ENCODE measurements around the gene PRDM12. TPM values are rescaled to one million over a fixed set of nuclear protein-coding genes. Genes with fewer than 3 reads are reported as not detected.

PRDM12 gene
- total and polyA plus RNA-seq, 2 donors (not counting 1 experiment from before 2014, with no cell fraction given), result not detected

- Histone ChIP-seq H3K9ac (ENCODE audit: low read length) (no peak overlapping the region), H3K79me2 (ENCODE audit: control insufficient read depth, insufficient read depth, low read length) (no peaks in the 10 kb centered on the region), H3K27me3 (replicated peaks in 1 of 4; ENCODE audit: control extremely low read depth in 1 of 4, control insufficient read depth in 3 of 4, insufficient read depth in 4 of 4, low read length in 3 of 4) (no peaks in the 10 kb centered on the region), H3K27ac (ENCODE audit: low read length in 2 of 2) (no peak overlapping the region), H3K9me3 (ENCODE audit: control extremely low read depth in 1 of 3, control insufficient read depth in 2 of 3, insufficient read depth in 1 of 3, low read length in 2 of 3) (no peaks in the 10 kb centered on the region), H2AFZ (ENCODE audit: insufficient read depth, low read depth, low read length, poor library complexity, severe bottlenecking) (no peak overlapping the region), H3K4me3 (ENCODE audit: control extremely low read depth in 1 of 5, extremely low read depth in 1 of 5, insufficient read depth in 1 of 5, low read depth in 2 of 5, low read length in 4 of 5) (no peak overlapping the region), H4K20me1 (ENCODE audit: control insufficient read depth, insufficient read depth, low read length, poor library complexity, severe bottlenecking) (no peaks in the 10 kb centered on the region), H3K4me2 (replicated peaks; ENCODE audit: low read depth, low read length, poor library complexity, severe bottlenecking) (no peak overlapping the region), H3K36me3 (replicated peaks in 1 of 2; ENCODE audit: control extremely low read depth in 1 of 2, control insufficient read depth in 1 of 2, extremely low read depth in 1 of 2, insufficient read depth in 2 of 2, low read length in 1 of 2) (peaks cover 2 to 78% of the 10 kb centered on the region in 2 experiments), H3K4me1 (ENCODE audit: control insufficient read depth in 2 of 2, insufficient read depth in 2 of 2, low read length in 2 of 2) (no peaks in the 10 kb centered on the region)
- TF ChIP-seq CTCF (IDR thresholded peaks at IDR 0.05), result no peak
- no peak for TF ChIP-seq EZH2 (IDR thresholded peaks at IDR 0.05; ENCODE audit: borderline replicate concordance, insufficient read depth, low read depth, low read length, poor library complexity, severe bottlenecking)
- no peak overlapping the region for H3K27ac Mint-ChIP-seq
- ATAC-seq (ENCODE audit: low read depth) (no peak), DNase-seq (no peak)
- intact Hi-C loops (cut with micrococcal nuclease), result no loop called here
- 96% methylated on average over 12 of the region's 23 CpGs for WGBS (ENCODE audit: insufficient coverage)
- H3K27me3 Mint-ChIP-seq, result no peaks in the 10 kb centered on the region
- ChIA-PET CTCF (no interaction called here), POLR2A (interaction anchor here (0.6 kb wide), 1 partner anchor 89 kb away, joined by 5 read pairs; no protein-coding TSS in a partner anchor)
- no peaks in the 10 kb centered on the region for H3K4me1 Mint-ChIP-seq
- no peak overlapping the region for H3K4me3 Mint-ChIP-seq
- no peaks in the 10 kb centered on the region for H3K9me3 Mint-ChIP-seq (ENCODE audit: insufficient read depth)
These were observed 36.2 kb upstream of the PRDM12 start for GRCh38 chr9:130627896-130628792.

- DNase-seq (no peak), ATAC-seq (ENCODE audit: low read depth) (no peak)
- H3K27me3 Mint-ChIP-seq, result no peaks in the 10 kb centered on the region
- ChIA-PET CTCF (no interaction called here), POLR2A (no interaction called here)
- Histone ChIP-seq H4K20me1 (ENCODE audit: control insufficient read depth, insufficient read depth, low read length, poor library complexity, severe bottlenecking) (no peaks in the 10 kb centered on the region), H3K9me3 (ENCODE audit: control extremely low read depth in 1 of 3, control insufficient read depth in 2 of 3, insufficient read depth in 1 of 3, low read length in 2 of 3) (no peaks in the 10 kb centered on the region), H3K36me3 (replicated peaks in 1 of 2; ENCODE audit: control extremely low read depth in 1 of 2, control insufficient read depth in 1 of 2, extremely low read depth in 1 of 2, insufficient read depth in 2 of 2, low read length in 1 of 2) (peaks cover 2 to 77% of the 10 kb centered on the region in 2 experiments), H2AFZ (ENCODE audit: insufficient read depth, low read depth, low read length, poor library complexity, severe bottlenecking) (no peak overlapping the region), H3K27me3 (replicated peaks in 1 of 4; ENCODE audit: control extremely low read depth in 1 of 4, control insufficient read depth in 3 of 4, insufficient read depth in 4 of 4, low read length in 3 of 4) (no peaks in the 10 kb centered on the region), H3K9ac (ENCODE audit: low read length) (no peak overlapping the region), H3K4me3 (ENCODE audit: control extremely low read depth in 1 of 5, extremely low read depth in 1 of 5, insufficient read depth in 1 of 5, low read depth in 2 of 5, low read length in 4 of 5) (no peak overlapping the region), H3K79me2 (ENCODE audit: control insufficient read depth, insufficient read depth, low read length) (no peaks in the 10 kb centered on the region), H3K4me1 (ENCODE audit: control insufficient read depth in 2 of 2, insufficient read depth in 2 of 2, low read length in 2 of 2) (no peaks in the 10 kb centered on the region), H3K27ac (ENCODE audit: low read length in 2 of 2) (no peak overlapping the region), H3K4me2 (replicated peaks; ENCODE audit: low read depth, low read length, poor library complexity, severe bottlenecking) (no peak overlapping the region)
- intact Hi-C loops (cut with micrococcal nuclease), result no loop called here
- H3K4me3 Mint-ChIP-seq, result no peak overlapping the region
- H3K4me1 Mint-ChIP-seq, result no peaks in the 10 kb centered on the region
- H3K9me3 Mint-ChIP-seq (ENCODE audit: insufficient read depth), result no peaks in the 10 kb centered on the region
- H3K27ac Mint-ChIP-seq, result no peak overlapping the region
- 94% methylated on average over 11 of the region's 13 CpGs for WGBS (ENCODE audit: insufficient coverage)
- TF ChIP-seq EZH2 (IDR thresholded peaks at IDR 0.05; ENCODE audit: borderline replicate concordance, insufficient read depth, low read depth, low read length, poor library complexity, severe bottlenecking) (no peak), CTCF (IDR thresholded peaks at IDR 0.05) (no peak)
These were observed 34.8 kb upstream of the PRDM12 start for GRCh38 chr9:130629443-130630070.
